Esophagus muscularis mucosa (tissue), 4 donors: ENCODE measurements around the gene MICU1. TPM values are rescaled to one million over a fixed set of nuclear protein-coding genes. Genes with fewer than 3 reads are reported as not detected.

Source experiments
- DNase-seq: peaks from one replicate; pipeline ENCODE4 v3.0.0-alpha.2; 2017; ENCODE audit errors: extremely low spot score
- H3K27ac ChIP-seq, 4 donors: fragments of 200-600 bp; sonication (generic); replicated peaks in 1 of 4; 1 replicate in 3 of 4; 2 replicates in 1 of 4; pipeline ENCODE4 v1.5.1; 2016 to 2019; ENCODE audit warnings: mild to moderate bottlenecking in 1 of 4
- H3K27me3 ChIP-seq, 4 donors: fragments of 200-600 bp; sonication (generic); one replicate each; pipeline versions ENCODE4 v1.5.1 to v1.6.0; 2016 to 2019
- H3K36me3 ChIP-seq, 4 donors: fragments of 200-600 bp; sonication (generic); one replicate each; pipeline ENCODE4 v1.5.1; 2016 to 2019
- H3K4me1 ChIP-seq, 4 donors: fragments of 200-600 bp; sonication (generic); one replicate each; pipeline ENCODE4 v1.5.1; 2016 to 2019
- H3K4me3 ChIP-seq, 4 donors: fragments of 200-600 bp; sonication (generic); 1 replicate in 2 of 4; 2 replicates in 2 of 4; pipeline ENCODE4 v1.5.1; 2016 to 2019; ENCODE audit warnings: mild to moderate bottlenecking in 4 of 4, moderate library complexity in 1 of 4
- H3K9me3 ChIP-seq, 4 donors: fragments of 200-600 bp; sonication (generic); 1 replicate in 3 of 4; 2 replicates in 1 of 4; pipeline ENCODE4 v1.5.1; 2016 to 2019
- EP300 ChIP-seq: sonication (generic); formaldehyde crosslinking; IDR thresholded peaks from one replicate; pipeline ENCODE4 v1.6.1; 2017; ENCODE audit warnings: antibody characterized with exemption
- POLR2A ChIP-seq: fragments of 450-650 bp; IDR thresholded peaks from one replicate; pipeline ENCODE4 v1.6.1; 2017; ENCODE audit warnings: antibody characterized with exemption, moderate library complexity, mild to moderate bottlenecking, low read depth
- POLR2AphosphoS5 ChIP-seq, 2 donors: sonication (generic); formaldehyde crosslinking; IDR thresholded peaks; one replicate each; pipeline ENCODE4 v1.6.1; 2017; ENCODE audit warnings: antibody characterized with exemption in 2 of 2
- WGBS: methylation state at CpG from one replicate; pipeline ENCODE4 v1.1.5; 2018; 5-methylcytosine and 5-hydroxymethylcytosine counted together
- intact Hi-C: fragments of 100-400 bp; cut with DNase I; formaldehyde crosslinking; loops from one replicate; pipeline ENCODE4 v1.15.1; 2023
- total RNA-seq, 4 donors: library from RNA; depleted of rRNA; stranded (reverse); fragments of >200 nt; gene quantifications; one replicate each; pipeline versions ENCODE4 v1.1.0 to v1.2.1, GENCODE V29; 2016
- TF ChIP-seq, protein P1 (sequence below), 3 experiments: fragments of 200-600 bp in 2 of 3; fragments of 450-650 bp in 1 of 3; sonication (generic) in 2 of 3; IDR thresholded peaks; one replicate each; pipeline ENCODE4 v1.5.1; 2017 to 2019; ENCODE audit warnings: antibody characterized with exemption in 3 of 3, mild to moderate bottlenecking in 2 of 3, moderate library complexity in 1 of 3

The MICU1 gene
- total RNA-seq, 4 donors from 2014 or later: 31.6 to 39.7 (median 35.0) TPM

GRCh38 chr10:72487116-72487515 is 138.8 kb downstream of the MICU1 start:
- Histone ChIP-seq H3K27me3 (no peaks in the 10 kb centered on the region), H3K27ac (no peak overlapping the region), H3K4me3 (no peak overlapping the region), H3K9me3 (no peaks in the 10 kb centered on the region), H3K36me3 (peaks cover 0 to 6% (median 2%) of the 10 kb centered on the region in 4 donors), H3K4me1 (peaks cover 0 to 11% (median 0%) of the 10 kb centered on the region in 4 donors)
- no peak for DNase-seq
- WGBS: 89% methylated on average over 4 of the region's 4 CpGs
- intact Hi-C loops: no loop called here
- TF ChIP-seq POLR2AphosphoS5 (IDR thresholded peaks at IDR 0.05) (no peak), POLR2A (no peak), EP300 (no peak)
- TF ChIP-seq, protein P1, sequence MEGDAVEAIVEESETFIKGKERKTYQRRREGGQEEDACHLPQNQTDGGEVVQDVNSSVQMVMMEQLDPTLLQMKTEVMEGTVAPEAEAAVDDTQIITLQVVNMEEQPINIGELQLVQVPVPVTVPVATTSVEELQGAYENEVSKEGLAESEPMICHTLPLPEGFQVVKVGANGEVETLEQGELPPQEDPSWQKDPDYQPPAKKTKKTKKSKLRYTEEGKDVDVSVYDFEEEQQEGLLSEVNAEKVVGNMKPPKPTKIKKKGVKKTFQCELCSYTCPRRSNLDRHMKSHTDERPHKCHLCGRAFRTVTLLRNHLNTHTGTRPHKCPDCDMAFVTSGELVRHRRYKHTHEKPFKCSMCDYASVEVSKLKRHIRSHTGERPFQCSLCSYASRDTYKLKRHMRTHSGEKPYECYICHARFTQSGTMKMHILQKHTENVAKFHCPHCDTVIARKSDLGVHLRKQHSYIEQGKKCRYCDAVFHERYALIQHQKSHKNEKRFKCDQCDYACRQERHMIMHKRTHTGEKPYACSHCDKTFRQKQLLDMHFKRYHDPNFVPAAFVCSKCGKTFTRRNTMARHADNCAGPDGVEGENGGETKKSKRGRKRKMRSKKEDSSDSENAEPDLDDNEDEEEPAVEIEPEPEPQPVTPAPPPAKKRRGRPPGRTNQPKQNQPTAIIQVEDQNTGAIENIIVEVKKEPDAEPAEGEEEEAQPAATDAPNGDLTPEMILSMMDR (IDR thresholded peaks at IDR 0.05): no peak

DNA sequence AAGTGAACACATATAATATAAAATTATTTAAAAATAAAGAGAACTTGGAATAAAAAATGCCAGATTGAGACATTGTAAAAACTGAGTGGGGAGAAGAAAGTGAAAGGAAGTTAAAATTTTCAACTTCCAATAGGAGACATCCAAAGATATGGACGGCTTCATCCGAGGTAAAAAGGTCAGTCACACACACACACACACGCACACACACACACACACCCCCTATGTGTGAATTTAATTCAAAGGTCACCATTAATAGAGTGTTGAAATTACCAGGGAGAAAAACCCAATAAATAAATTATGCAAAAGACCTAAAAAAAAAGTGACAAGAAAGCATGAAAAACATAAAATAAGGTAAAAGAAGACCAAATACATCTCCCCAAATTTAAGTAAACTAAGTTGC is 140.2 kb downstream of the MICU1 start:
- Histone ChIP-seq H3K27me3 (no peaks in the 10 kb centered on the region), H3K4me3 (no peak overlapping the region), H3K36me3 (peaks cover 0 to 6% (median 2%) of the 10 kb centered on the region in 4 donors), H3K9me3 (no peaks in the 10 kb centered on the region), H3K4me1 (peaks cover 0 to 4% (median 0%) of the 10 kb centered on the region in 4 donors), H3K27ac (no peak overlapping the region)
- no peak for DNase-seq
- TF ChIP-seq, protein P1 (IDR thresholded peaks at IDR 0.05): no peak
- TF ChIP-seq POLR2A (no peak), EP300 (no peak), POLR2AphosphoS5 (IDR thresholded peaks at IDR 0.05) (no peak)
- intact Hi-C loops: no loop called here
- 81% methylated on average over 3 of the region's 3 CpGs for WGBS

DNA sequence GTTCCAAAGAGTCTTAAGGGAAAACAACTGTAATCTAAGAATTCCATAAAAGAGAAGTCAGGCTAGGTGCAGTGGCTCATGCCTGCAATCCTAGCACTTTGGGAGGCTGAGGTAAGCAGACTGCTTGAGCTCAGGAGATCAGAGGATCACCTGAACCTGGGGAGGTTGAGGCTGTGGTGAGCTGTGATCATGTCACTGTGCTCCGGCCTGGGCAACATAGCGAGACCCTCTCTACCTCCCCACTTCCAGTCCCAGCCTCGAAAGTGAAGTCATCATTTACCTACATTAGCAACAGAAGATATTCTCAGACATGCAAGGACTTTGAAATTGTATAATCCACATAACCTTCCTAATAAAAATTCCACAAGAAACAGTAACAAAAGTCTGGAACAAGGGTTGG is 141.4 kb downstream of the MICU1 start:
- no peak for DNase-seq
- Histone ChIP-seq H3K4me1 (no peaks in the 10 kb centered on the region), H3K9me3 (no peaks in the 10 kb centered on the region), H3K4me3 (no peak overlapping the region), H3K27ac (no peak overlapping the region), H3K36me3 (peaks cover 0 to 6% (median 2%) of the 10 kb centered on the region in 4 donors), H3K27me3 (no peaks in the 10 kb centered on the region)
- no peak for TF ChIP-seq POLR2A
- TF ChIP-seq POLR2AphosphoS5 (IDR thresholded peaks at IDR 0.05): no peak
- TF ChIP-seq EP300: no peak
- TF ChIP-seq, protein P1 (IDR thresholded peaks at IDR 0.05): no peak
- WGBS: 97% methylated on average over 3 of the region's 3 CpGs
- intact Hi-C loops: no loop called here

DNA sequence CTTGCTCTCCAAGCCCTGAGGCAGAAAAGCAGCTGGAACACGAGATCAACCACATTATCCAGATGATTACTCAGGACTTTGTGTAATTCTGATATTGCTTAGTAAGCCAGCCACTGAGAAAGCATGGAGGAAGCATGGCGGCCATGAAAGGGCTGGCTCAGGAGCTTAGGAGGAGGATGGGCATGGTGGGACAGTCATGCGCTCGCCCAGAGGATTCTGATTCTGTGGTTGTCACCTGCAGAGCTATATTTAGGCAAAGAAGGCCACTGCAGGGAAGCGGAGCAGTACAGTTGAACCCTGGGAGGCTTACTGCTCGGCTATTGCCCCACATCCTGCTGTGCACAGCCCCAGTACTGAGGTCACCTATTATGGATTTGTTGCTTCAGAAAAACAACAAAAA is 142.4 kb downstream of the MICU1 start:
- Histone ChIP-seq H3K27ac (no peak overlapping the region), H3K4me3 (no peak overlapping the region), H3K36me3 (peaks cover 0 to 6% (median 2%) of the 10 kb centered on the region in 4 donors), H3K4me1 (no peaks in the 10 kb centered on the region), H3K27me3 (no peaks in the 10 kb centered on the region), H3K9me3 (no peaks in the 10 kb centered on the region)
- intact Hi-C loops: no loop called here
- no peak for DNase-seq
- WGBS: 96% methylated on average over 6 of the region's 6 CpGs
- no peak for TF ChIP-seq EP300
- TF ChIP-seq POLR2A: no peak
- no peak for TF ChIP-seq POLR2AphosphoS5 (IDR thresholded peaks at IDR 0.05)
- TF ChIP-seq, protein P1 (IDR thresholded peaks at IDR 0.05): no peak

- no peak overlapping the region for H3K27ac ChIP-seq
- 100% methylated on average over 2 of the region's 2 CpGs for WGBS
- no peaks in the 10 kb centered on the region for H3K9me3 ChIP-seq
- intact Hi-C loops: no loop called here
- no peak for DNase-seq
- H3K27me3 ChIP-seq: no peaks in the 10 kb centered on the region
- TF ChIP-seq, protein P1 (IDR thresholded peaks at IDR 0.05): no peak
- no peak for TF ChIP-seq POLR2A
- TF ChIP-seq POLR2AphosphoS5 (IDR thresholded peaks at IDR 0.05): no peak
- no peak for TF ChIP-seq EP300
- H3K4me3 ChIP-seq: no peak overlapping the region
- H3K36me3 ChIP-seq: peaks cover 0 to 24% (median 13%) of the 10 kb centered on the region in 4 donors
- H3K4me1 ChIP-seq: no peaks in the 10 kb centered on the region
These were observed 145.0 kb downstream of the MICU1 start for GRCh38 chr10:72480861-72481260.
